Globus pallidus (tissue), 1 donor: ENCODE data around the gene MAP3K21.

ENCODE experiments used
- DNase-seq: peaks from one replicate; pipeline ENCODE4 v3.0.0-alpha.2; 2015; ENCODE audit warnings: low spot score

MAP3K21 gene

GRCh38 chr1:233327651-233328141, at the start of gene MAP3K21:
MAP3K21 (plus strand) TSS chr1:233327724; CDS start chr1:233328029, 305 bp downstream.
- no peak for DNase-seq

DNA sequence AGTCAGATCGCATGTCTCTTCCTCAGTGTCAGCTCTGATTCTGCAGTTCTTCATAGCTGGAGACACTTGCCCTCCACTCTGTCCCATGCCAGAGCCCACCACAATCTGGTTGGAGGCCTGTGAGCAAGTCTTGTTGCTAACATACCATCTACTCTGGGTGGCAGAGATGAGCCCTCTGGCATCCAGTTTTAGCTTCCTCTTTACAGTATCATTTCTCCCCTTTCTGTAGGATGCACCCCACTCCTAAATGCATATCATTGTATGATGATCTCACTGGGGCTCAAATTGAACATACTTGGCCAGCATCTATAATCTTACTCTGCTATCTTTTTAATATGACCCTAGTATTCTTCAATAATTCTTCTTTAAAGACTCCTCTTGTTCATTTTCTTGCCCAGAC, 48.9 kb upstream of the MAP3K21 start:
- no peak for DNase-seq

- no peak for DNase-seq
Observed at GRCh38 chr1:233279971-233280370, 47.6 kb upstream of the MAP3K21 start.

DNA sequence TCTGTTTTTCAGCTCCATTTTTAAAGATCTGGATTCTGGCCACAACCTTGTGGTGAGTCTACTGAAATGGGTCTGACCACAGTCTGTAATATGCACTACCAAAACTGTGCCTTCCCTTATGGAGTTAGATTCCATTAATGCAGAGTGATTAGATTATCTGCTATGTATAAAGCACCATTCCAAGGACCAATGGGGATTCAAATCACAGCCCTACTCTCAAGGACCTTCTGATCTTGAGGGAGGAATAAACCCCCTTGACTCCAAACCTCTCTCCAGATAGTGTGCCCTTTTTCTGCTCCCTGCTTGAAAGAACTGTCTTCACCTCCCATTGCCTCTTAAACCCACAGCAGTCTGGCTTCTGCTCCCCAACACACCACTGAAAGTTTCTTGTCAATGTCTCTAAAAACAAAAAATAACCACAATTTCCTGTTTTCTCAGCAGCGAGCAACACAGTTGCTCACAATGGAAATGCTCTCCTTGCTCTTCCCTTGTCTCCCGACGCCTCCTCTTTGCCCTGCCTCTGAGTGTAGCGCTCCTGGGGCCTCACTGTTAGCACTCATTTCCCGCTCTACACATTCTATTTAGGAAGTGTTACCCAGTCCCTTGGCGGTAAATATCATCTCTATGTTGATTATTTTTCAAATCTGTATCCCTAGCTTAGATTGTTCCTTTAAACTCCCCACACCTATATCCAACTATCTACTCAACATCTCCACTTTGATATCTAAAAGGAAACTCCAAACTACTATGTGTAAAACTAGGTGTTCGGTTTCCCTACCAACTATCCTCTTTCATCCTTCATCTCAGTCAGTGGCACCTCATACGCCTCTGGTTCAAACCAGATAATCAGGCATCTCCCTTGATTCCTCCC, 45.6 kb upstream of the MAP3K21 start:
- DNase-seq = no peak

- DNase-seq = no peak
Observed at GRCh38 chr1:233282582-233282886, 45.0 kb upstream of the MAP3K21 start.

DNA sequence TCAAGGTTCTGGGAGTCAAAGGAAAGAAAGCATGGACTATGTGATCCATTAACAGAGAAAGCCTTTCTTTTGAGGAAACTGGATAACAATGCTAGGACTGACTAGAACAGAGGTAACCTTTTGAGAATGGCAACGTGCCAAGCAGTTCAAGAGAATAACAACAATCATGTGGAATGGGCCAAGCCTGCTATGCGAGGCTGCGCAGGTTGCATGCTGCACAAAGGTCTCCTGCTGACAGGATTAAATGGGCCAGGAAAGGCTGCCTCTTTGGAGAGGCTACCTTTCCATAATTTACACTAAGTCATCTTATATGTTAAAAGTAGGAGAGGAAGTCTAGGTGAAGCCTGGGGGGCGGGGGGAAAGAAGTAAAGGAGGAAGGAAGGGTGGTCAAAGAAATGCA, 37.8 kb upstream of the MAP3K21 start:
- no peak for DNase-seq

DNA sequence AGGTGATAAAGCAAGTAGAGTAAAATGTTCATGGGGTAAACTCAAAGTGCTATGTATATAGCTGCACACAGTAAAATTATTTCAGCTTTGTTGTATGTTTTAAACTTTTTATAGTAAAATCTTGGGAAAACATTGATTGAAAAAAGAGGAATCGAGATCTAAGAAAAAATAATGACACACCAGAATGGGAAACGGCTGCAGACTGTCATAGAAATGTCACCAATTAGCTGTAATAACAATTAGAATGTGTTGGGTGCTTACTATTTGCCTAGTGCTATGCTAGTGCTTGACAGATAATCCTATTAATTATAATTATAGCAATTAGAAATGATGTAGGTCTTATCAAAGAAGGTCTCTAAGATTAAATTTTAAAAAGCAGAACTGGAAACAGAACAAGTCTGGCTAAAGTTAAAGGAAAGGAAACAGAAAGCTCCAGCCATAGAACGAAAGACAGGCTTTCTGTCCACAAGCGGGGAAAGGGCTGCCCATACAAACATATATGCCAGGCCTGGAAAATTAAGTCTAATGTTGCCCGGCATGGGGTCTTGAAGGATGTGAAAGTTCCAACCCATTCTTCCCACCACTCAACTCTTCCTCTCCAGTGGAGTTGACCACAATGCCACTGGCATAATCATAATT, 37.0 kb upstream of the MAP3K21 start:
- no peak for DNase-seq

GRCh38 chr1:233293556-233294446, 33.7 kb upstream of the MAP3K21 start:
- no peak for DNase-seq

- no peak for DNase-seq
Observed at GRCh38 chr1:233294913-233295236, 32.6 kb upstream of the MAP3K21 start.

DNA sequence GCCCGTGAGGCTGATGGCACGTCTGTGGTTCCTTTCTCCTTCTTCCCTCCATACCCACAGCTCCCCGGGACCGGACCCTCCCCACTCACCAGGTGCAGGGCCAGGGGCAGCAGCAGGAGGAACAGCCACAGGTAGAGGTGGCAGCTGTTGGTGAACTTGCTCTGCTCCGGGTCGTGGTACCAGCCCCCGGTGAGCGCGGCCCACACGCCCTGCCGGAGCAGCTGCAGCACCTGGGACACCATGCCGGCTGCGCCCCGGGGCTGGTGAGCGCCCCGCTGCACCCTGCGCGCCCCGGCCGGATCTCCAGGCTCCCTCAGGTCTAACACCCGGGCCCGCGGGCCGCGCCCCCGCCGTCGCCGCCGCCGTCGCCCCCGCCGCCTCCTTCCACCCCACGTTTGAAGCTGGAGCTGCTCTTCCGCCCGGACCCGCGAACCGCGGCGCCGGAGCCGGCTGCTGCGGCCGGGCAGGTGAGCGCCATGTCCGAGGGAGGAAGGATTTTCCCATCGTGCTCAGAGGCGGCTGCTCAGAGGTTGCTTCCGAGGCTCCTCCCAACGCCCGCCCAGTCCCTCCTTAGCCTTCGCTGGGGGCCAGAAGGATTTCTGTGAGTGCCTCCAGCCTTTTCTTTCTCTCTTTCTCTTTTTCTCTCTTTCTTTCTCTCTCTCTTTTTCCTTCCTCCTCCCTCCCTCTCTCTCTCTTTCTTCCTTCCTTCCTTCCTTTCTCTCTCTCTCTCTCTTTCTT, 32.1 kb upstream of the MAP3K21 start, which contains the start of gene PCNX2:
Gene PCNX2 (minus strand): TSS at position 489 of the 738 bp plus-strand sequence. CDS start 247 bp downstream, at position 242.
- no peak for DNase-seq

DNA sequence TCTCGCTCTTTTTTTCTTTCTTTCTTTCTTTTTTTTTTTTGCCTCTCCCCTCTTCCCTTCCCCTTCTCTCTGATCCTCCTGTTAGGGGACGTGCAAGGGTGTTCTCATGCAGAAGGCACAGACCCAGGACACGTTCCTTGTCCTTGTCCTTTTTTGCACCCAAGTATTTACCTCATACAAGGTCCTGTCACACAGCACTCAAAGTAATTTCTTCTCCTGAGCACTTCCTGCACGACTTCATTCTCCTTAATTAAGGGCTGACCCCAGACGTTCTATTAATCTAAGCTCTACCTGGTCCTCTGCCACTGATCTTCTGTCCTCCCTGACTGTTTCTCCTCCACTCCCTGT, 31.6 kb upstream of the MAP3K21 start:
- DNase-seq = no peak

- no peak for DNase-seq
Observed at GRCh38 chr1:233299450-233299849, 28.1 kb upstream of the MAP3K21 start.

DNA sequence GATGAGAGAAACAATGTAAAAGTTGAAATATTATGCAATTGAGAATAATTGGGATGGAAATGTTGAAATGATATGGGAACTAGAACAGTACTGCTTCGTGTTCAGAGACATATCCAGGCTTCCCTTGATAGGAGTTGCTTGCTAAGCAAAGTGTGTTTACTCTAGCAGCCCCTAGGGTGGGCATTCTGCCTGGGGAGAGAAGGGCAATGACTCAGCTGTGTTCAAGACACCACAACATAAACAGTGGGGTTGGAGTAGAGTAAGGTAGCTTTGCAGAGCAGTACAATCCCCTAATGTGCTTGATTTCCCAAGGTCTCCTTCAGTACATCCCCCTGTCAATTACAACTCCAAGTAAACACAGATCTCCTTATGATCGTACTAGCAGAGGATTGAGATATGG, 27.2 kb upstream of the MAP3K21 start:
- no peak for DNase-seq

GRCh38 chr1:233304489-233305102, 22.9 kb upstream of the MAP3K21 start:
- DNase-seq = no peak

DNA sequence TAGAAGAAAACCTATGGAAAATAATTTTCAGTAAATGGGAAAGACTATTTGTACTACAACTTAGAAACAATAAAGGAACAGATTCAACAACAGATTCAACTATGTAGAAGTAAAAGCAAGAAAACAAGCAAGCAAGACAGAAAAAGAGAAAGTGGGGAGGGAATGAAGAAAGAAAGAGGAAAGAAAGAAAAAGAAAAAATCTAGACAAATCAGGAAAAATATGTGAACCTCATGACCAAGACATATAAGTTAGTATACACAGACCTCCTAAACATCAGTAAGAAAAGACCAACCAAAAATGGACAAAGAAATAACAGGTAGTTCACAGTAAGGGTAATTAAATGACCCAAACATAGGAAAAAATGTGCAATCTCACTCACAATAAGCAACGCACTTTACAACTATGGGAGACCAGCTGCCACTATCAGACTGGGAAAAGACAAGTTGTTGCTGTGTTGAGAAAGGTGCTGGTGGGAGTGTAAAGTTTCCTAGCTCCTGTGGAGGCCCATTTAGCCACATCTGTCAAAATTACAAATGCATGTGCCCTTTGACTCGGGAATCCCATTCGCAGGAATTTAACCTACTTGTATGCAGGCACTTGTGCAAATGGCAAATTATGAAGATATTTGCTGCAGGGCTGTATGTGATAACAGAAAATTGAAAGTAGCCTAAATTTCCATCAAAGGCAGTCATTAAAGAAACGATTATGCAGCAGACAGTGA, 13.9 kb upstream of the MAP3K21 start:
- DNase-seq = no peak

GRCh38 chr1:233315718-233316301, 11.7 kb upstream of the MAP3K21 start:
- DNase-seq = no peak

DNA sequence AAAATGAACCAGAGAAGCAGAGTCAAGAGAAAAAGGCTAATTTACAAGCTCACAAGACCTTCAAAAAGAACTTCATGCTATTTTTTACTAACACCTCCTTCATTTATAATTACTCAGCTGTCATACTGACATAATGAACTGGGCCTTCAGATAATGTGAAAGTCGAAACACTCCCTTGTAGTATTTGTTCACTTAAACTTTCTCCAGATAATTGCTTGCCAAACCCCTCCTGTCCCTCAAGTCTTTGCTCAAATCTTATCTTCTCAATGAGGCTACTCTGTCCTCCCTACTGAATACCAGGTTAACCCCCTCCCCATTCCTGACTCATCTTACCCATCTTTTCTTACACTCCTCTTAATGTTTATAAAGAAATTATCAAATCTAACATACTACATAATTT, 11.1 kb upstream of the MAP3K21 start:
- DNase-seq = no peak

DNA sequence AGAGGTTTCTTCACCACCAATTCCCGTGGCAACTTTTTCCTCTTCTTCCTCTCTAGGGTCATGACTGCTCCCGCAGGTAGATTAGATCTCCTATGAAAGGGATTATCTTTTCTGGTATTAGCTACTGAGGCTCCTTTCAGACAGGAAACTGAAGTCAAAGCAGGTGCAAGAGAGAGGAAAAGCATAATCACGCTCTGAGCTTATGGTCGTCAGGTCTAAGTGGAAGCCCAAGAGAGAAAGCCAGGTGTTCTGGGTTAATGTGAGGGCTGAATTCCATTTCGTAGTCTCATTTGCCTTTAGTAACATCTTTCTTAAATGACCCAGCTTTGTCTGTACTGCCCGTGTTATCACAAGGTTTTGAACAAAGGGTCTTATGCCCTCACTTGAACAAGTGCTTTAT, 8.3 kb upstream of the MAP3K21 start:
- DNase-seq = no peak

DNA sequence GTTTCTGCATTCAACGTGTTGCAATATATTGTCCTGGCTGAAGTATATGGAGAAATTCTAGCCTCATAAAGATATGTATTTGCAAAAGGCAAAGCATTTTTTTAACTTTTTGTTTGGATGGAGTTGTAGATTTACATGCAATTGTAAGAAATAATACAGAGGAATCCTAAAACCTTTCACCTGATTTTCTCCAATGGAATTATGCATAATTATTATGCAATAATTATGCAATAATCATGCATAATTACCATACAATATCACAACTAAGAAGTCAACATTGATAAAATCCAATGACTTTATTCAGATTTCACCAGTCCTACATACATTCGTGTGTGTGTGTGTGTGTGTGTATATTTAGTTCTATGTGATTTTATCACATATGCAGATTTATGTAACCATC, 7.5 kb upstream of the MAP3K21 start:
- DNase-seq = no peak

DNA sequence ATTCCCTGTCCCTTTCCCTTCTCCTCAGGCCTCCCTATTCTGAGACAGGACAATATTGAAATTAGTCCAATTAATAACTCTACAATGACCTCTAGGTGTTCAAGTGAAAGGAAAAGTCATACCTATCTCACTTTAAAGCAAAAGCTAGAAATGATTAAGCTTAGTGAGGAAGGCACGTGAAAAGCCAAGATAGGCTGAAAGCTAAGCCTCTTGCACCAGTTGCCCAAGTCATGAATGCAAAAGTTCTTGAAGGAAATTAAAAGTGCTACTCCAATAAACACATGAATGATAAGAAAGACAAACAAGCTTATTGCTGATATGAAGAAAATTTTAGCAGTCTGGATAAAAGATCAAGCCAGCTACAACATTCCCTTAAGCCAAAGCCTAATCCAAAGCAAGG, 3.8 kb upstream of the MAP3K21 start:
- no peak for DNase-seq
